Measurements from ENCODE around the gene NMB. TPM values are rescaled to one million over a fixed set of nuclear protein-coding genes. Genes with fewer than 3 reads are reported as not detected.
"Not testable (repeated sequence)": the region's sequence is repeated elsewhere in the genome, so short reads cannot be mapped to it uniquely, and the experiment has no call there.

Gene NMB
- total RNA-seq, 1 donor from 2014 or later, result 9.0 TPM

DNA sequence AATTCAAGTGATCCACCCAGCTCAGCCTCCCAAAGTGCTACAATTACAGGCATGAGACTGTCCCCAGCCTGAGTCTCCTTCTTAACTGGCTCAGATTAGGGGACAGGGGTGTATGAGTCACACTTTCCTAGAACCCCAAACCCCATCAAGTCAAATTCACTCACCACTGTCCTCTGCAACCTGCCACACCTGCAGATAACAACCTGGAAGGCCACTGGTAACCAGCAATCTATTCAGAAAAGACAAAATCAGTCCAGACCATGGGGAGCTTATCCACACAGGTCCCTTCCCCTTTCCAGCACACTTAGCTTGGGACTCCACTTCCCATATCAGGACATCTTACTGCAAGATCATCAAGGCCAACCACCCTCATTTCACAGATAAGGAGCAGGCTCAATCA is 10.3 kb downstream of the NMB start:
- intact Hi-C loops (cut with DNase I), result no loop called here
- no peaks in the 10 kb centered on the region for H3K27me3 ChIP-seq
- H3K4me3 ChIP-seq, result no peak overlapping the region
- H3K4me1 ChIP-seq, result peaks cover 22% of the 10 kb centered on the region
- H3K36me3 ChIP-seq, result peaks cover 94% of the 10 kb centered on the region
- H3K27ac ChIP-seq, result no peak overlapping the region
- no peak for DNase-seq
- no peaks in the 10 kb centered on the region for H3K9me3 ChIP-seq
- no peak for ATAC-seq
- TF ChIP-seq, protein P1, sequence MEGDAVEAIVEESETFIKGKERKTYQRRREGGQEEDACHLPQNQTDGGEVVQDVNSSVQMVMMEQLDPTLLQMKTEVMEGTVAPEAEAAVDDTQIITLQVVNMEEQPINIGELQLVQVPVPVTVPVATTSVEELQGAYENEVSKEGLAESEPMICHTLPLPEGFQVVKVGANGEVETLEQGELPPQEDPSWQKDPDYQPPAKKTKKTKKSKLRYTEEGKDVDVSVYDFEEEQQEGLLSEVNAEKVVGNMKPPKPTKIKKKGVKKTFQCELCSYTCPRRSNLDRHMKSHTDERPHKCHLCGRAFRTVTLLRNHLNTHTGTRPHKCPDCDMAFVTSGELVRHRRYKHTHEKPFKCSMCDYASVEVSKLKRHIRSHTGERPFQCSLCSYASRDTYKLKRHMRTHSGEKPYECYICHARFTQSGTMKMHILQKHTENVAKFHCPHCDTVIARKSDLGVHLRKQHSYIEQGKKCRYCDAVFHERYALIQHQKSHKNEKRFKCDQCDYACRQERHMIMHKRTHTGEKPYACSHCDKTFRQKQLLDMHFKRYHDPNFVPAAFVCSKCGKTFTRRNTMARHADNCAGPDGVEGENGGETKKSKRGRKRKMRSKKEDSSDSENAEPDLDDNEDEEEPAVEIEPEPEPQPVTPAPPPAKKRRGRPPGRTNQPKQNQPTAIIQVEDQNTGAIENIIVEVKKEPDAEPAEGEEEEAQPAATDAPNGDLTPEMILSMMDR (IDR thresholded peaks at IDR 0.05), result no peak

DNA sequence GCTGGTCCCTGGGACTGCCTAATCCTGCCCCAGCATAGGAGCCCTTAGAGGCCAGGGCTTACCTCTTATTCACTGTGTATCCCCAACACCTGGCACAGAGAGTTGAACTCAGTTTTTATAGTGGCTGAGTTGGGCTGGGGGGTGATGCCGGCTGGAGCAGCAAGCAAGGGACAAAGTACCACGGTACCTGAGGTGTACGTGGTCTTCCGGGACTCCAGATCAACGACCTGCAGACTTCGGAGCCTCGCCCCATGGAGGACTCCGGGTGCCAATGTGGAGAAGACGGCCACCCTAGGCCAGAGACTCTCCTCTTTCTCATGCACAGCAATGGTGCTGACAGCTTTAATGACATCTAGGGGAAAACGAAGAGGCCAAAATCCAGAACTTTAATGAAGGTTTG is 12.0 kb downstream of the NMB start:
- Histone ChIP-seq H3K4me3 (no peak overlapping the region), H3K27ac (no peak overlapping the region), H3K27me3 (no peaks in the 10 kb centered on the region), H3K9me3 (no peaks in the 10 kb centered on the region), H3K4me1 (peaks cover 6% of the 10 kb centered on the region), H3K36me3 (peaks cover 94% of the 10 kb centered on the region)
- DNase-seq (no peak), ATAC-seq (no peak)
- TF ChIP-seq, protein P1 (IDR thresholded peaks at IDR 0.05), result no peak
- intact Hi-C loops (cut with DNase I), result no loop called here

DNA sequence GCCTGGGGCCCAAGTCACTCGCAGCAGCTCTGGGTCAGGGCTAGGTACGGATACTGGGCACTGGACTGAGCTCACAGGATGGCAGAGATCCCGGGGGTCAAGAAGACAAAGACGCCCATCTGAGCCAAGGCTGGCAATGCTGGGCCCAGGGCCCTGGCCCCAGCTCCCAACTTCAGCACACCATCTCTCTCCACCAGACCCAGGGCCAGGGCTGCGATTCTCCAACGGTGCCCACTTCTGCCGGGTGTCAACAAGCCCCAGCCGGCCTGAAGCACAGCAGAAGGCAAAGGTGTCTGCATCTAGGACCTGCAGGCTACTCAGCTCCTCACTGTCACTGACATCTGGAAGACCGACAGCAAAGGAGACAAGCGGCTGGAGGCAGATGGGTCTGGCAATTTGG is 12.5 kb downstream of the NMB start:
- H3K27me3 ChIP-seq, result no peaks in the 10 kb centered on the region
- TF ChIP-seq, protein P1 (IDR thresholded peaks at IDR 0.05), result no peak
- ATAC-seq (no peak), DNase-seq (no peak)
- no peak overlapping the region for H3K27ac ChIP-seq
- H3K4me1 ChIP-seq, result peaks cover 6% of the 10 kb centered on the region
- intact Hi-C loops (cut with DNase I), result no loop called here
- no peak overlapping the region for H3K4me3 ChIP-seq
- H3K36me3 ChIP-seq, result peaks cover 94% of the 10 kb centered on the region
- H3K9me3 ChIP-seq, result no peaks in the 10 kb centered on the region

DNA sequence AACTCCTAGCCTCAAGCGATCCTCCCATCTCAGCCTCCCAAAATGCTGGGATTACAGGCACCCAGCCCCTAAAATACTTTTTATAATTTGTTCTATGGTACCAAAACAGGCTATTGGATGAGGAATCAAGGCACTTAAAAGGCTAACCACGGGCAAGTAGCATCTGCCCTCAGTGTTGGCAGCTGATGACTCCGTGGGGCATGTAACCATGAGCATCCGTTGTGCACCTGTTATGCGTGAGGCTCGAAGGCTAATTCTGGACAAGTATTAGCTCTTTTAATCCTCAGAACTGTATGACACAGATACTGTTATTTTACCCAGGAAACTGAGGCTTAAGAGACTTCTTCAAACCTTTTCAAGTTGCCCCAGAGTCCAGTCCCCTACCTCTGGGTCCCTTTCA is 14.2 kb downstream of the NMB start:
- H3K9me3 ChIP-seq, result no peaks in the 10 kb centered on the region
- no peaks in the 10 kb centered on the region for H3K27me3 ChIP-seq
- no peak for ATAC-seq
- no peak overlapping the region for H3K27ac ChIP-seq
- no peaks in the 10 kb centered on the region for H3K4me1 ChIP-seq
- H3K36me3 ChIP-seq, result peaks cover 95% of the 10 kb centered on the region
- H3K4me3 ChIP-seq, result no peak overlapping the region
- intact Hi-C loops (cut with DNase I), result no loop called here
- TF ChIP-seq, protein P1 (IDR thresholded peaks at IDR 0.05), result no peak
- DNase-seq, result no peak

DNA sequence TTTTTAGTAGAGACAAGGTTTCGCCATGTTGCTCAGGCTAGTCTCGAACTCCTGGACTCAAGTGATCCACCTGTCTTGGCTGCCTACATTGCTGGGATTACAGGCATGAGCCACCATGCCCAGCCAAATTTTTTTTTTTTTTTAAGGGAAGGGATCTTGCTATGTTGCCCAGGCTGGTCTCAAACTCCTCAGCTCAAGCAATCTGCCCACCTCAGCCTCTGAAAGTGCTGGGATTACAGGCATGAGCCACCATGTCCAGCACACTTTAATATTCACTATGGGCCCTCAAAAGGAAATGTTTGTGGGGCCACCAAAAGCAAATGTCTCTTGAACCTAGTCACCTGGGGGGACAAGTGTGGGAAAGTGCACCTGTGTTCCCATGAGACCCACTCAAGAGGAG is 15.4 kb downstream of the NMB start:
- DNase-seq; H3K27me3 ChIP-seq; ATAC-seq; H3K4me1 ChIP-seq; H3K9me3 ChIP-seq; H3K4me3 ChIP-seq; H3K27ac ChIP-seq; intact Hi-C loops (cut with DNase I): not testable (repeated sequence)
- H3K36me3 ChIP-seq, result peaks cover 95% of the 10 kb centered on the region

DNA sequence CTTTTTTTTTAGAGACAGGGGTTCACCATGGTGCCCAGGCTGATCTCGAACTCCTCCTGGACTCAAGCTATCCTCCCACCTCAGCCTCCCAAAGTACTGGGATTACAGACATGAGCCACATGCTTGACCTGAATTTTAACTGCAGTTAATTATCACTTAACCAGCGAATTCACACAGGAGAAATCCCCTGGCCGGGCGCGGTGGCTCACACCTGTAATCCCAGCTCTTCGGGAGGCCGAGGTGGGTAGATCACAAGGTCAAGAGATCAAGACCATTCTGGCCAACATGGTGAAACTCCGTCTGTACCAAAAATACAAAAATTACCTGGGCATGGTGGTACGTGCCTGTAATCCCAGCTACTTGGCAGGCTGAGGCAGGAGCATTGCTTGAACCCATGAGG is 16.1 kb downstream of the NMB start:
- ATAC-seq; H3K4me3 ChIP-seq; H3K9me3 ChIP-seq; H3K27me3 ChIP-seq; H3K27ac ChIP-seq; DNase-seq; H3K4me1 ChIP-seq; intact Hi-C loops (cut with DNase I): not testable (repeated sequence)
- H3K36me3 ChIP-seq, result peaks cover 94% of the 10 kb centered on the region

DNA sequence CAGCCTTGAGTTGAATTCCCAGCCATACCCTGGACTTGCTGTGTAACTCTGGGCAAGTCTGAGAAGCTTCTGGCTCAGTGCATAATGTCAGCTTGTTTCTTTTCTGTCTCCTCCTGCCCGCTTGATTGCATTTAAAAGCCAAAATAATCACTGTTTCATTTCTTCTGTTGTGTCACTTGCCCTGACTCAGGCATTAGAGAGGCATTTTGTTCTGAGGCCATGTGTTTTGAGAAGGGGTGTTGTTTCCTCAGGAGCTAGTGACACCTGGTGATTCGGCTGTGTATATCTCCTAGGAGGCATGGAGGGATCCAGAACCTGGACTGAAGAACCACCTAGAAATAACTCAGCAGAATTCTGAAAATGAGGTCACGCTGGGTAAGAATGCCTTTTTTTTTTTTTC is 19.9 kb downstream of the NMB start:
- ATAC-seq, result no peak
- TF ChIP-seq, protein P1 (IDR thresholded peaks at IDR 0.05), result no peak
- Histone ChIP-seq H3K36me3 (peaks cover 66% of the 10 kb centered on the region), H3K4me1 (peaks cover 20% of the 10 kb centered on the region), H3K4me3 (no peak overlapping the region), H3K27me3 (no peaks in the 10 kb centered on the region), H3K27ac (no peak overlapping the region), H3K9me3 (no peaks in the 10 kb centered on the region)
- intact Hi-C loops (cut with DNase I), result no loop called here
- no peak for DNase-seq
